HG03039 (cell line): ENCODE measurements around the gene SH3BP5.

ENCODE experiments used
- ATAC-seq: cut with Tn5 transposase; IDR thresholded peaks from one replicate; pipeline ENCODE4 v1.9.1; 2021; ENCODE audit warnings: mild to moderate bottlenecking, moderate library complexity; ENCODE audit not compliant: unreplicated experiment

The SH3BP5 gene

GRCh38 chr3:15326673-15327072 is 5.7 kb downstream of the SH3BP5 start:
- ATAC-seq = no peak

- ATAC-seq = no peak
These were observed 6.3 kb downstream of the SH3BP5 start for GRCh38 chr3:15326037-15326436.

GRCh38 chr3:15325228-15325627 is 7.2 kb downstream of the SH3BP5 start:
- ATAC-seq = no peak

GRCh38 chr3:15324379-15324808 is 8.0 kb downstream of the SH3BP5 start:
- no peak for ATAC-seq

- no peak for ATAC-seq
These were observed 9.3 kb downstream of the SH3BP5 start for GRCh38 chr3:15323063-15323462.

GRCh38 chr3:15321349-15321748 is 11.0 kb downstream of the SH3BP5 start:
- ATAC-seq = no peak

- ATAC-seq = no peak
These were observed 12.8 kb downstream of the SH3BP5 start for GRCh38 chr3:15319575-15319974.

GRCh38 chr3:15319136-15319535 is 13.2 kb downstream of the SH3BP5 start:
- ATAC-seq = no peak

GRCh38 chr3:15318661-15319060 is 13.7 kb downstream of the SH3BP5 start:
- ATAC-seq = no peak

- ATAC-seq = no peak
These were observed 15.4 kb downstream of the SH3BP5 start for GRCh38 chr3:15316998-15317435.

- ATAC-seq = no peak
These were observed 17.4 kb downstream of the SH3BP5 start for GRCh38 chr3:15315003-15315402.

GRCh38 chr3:15314276-15314675 is 18.1 kb downstream of the SH3BP5 start:
- ATAC-seq = no peak

- no peak for ATAC-seq
These were observed 18.9 kb downstream of the SH3BP5 start for GRCh38 chr3:15313461-15313860.

GRCh38 chr3:15312550-15312949 is 19.8 kb downstream of the SH3BP5 start:
- ATAC-seq = no peak

- ATAC-seq = peak; percentile 93
These were observed 21.7 kb downstream of the SH3BP5 start for GRCh38 chr3:15310491-15311370.

- ATAC-seq = no peak
These were observed 22.6 kb downstream of the SH3BP5 start for GRCh38 chr3:15309662-15310335.

- no peak for ATAC-seq
These were observed 24.8 kb downstream of the SH3BP5 start for GRCh38 chr3:15307580-15307979.

- ATAC-seq = no peak
These were observed 25.4 kb downstream of the SH3BP5 start for GRCh38 chr3:15306979-15307359.

GRCh38 chr3:15305359-15305844 is 27.0 kb downstream of the SH3BP5 start:
- ATAC-seq = no peak

GRCh38 chr3:15303728-15304127 is 28.7 kb downstream of the SH3BP5 start:
- ATAC-seq = no peak

- no peak for ATAC-seq
These were observed 29.2 kb downstream of the SH3BP5 start for GRCh38 chr3:15303216-15303615.

- no peak for ATAC-seq
These were observed 30.6 kb downstream of the SH3BP5 start for GRCh38 chr3:15301761-15302160.
